Calu3 (cell line): ENCODE measurements around the gene DIP2B. TPM values are rescaled to one million over a fixed set of nuclear protein-coding genes. Genes with fewer than 3 reads are reported as not detected.

Source experiments
- BruUV-seq: library from RNA; stranded (reverse); fragments of 400-500 nt; replicated peaks from 2 replicates; lab custom pipeline; 2021; lab: Mats Ljungman, UMichigan
- CTCF ChIA-PET: fragments of 300-600 bp; sonication (Branson Sonifier 250); formaldehyde crosslinking; loops from one replicate; lab custom pipeline; 2022; ENCODE audit warnings: antibody characterized with exemption; lab: Charles Lee
- DNase-seq: peaks from one replicate; pipeline ENCODE4 v3.0.0; 2022
- H3K27ac Mint-ChIP-seq: one replicate; pipeline ENCODE4 v1.8.0; 2022; ENCODE audit warnings: mixed read lengths; ENCODE audit not compliant: unreplicated experiment
- H3K27me3 Mint-ChIP-seq: one replicate; pipeline ENCODE4 v1.8.0; 2022; ENCODE audit warnings: mixed read lengths; ENCODE audit not compliant: unreplicated experiment
- H3K36me3 Mint-ChIP-seq: one replicate; pipeline ENCODE4 v1.8.0; 2022; ENCODE audit warnings: mild to moderate bottlenecking, moderate library complexity, mixed read lengths; ENCODE audit not compliant: insufficient read depth, unreplicated experiment
- H3K4me1 Mint-ChIP-seq: one replicate; pipeline ENCODE4 v1.8.0; 2022; ENCODE audit warnings: mild to moderate bottlenecking, low read depth, mixed read lengths; ENCODE audit not compliant: unreplicated experiment
- H3K4me3 Mint-ChIP-seq: one replicate; pipeline ENCODE4 v1.8.0; 2022; ENCODE audit warnings: mild to moderate bottlenecking, low read depth, moderate library complexity, mixed read lengths; ENCODE audit not compliant: unreplicated experiment
- H3K9me3 Mint-ChIP-seq: one replicate; pipeline ENCODE4 v1.8.0; 2022; ENCODE audit warnings: low read depth, mixed read lengths; ENCODE audit not compliant: unreplicated experiment
- CTCF ChIP-seq: fragments of 200-600 bp; IDR thresholded peaks from one replicate; pipeline ENCODE4 v1.8.0; 2022; ENCODE audit warnings: antibody characterized with exemption; ENCODE audit not compliant: unreplicated experiment
- intact Hi-C: fragments of 100-400 bp; cut with micrococcal nuclease; formaldehyde crosslinking; loops from one replicate; pipeline ENCODE4 v1.10.0; 2022; ENCODE audit not compliant: unreplicated experiment
- total RNA-seq: library from RNA; stranded (reverse); gene quantifications from 2 replicates; pipeline ENCODE4 v1.2.3, GENCODE V29; 2022

The DIP2B gene
- total RNA-seq, 1 experiment from 2014 or later = 22.8 TPM

DNA sequence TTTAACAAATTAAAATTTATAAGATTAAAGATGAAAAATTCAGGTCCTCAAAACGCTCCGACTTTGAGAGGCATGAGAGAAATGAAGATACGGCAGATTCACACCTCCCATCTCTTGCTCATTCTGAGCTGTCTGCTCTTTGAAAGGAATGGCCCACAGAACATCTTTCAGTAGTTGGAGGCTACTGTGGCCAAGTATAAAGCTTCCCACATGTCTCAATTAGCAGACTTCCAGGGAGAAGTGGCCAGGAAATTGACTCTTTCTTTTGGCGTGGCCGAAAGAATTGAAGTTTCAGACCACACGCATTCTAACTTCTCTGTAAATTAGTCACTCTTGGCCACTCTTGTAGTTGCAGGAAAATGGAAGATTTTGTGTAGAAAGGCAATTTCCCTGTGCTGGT lies 129.2 kb downstream of the DIP2B start:
- Mint-ChIP-seq H3K27ac (no peak overlapping the region), H3K4me3 (no peak overlapping the region), H3K27me3 (no peaks in the 10 kb centered on the region), H3K4me1 (peaks cover 11% of the 10 kb centered on the region), H3K36me3 (peaks cover 17% of the 10 kb centered on the region), H3K9me3 (no peaks in the 10 kb centered on the region)
- no peak for DNase-seq
- BruUV-seq = no TSS peak
- no peak for TF ChIP-seq CTCF
- intact Hi-C loops = no loop called here
- CTCF ChIA-PET = no interaction called here

DNA sequence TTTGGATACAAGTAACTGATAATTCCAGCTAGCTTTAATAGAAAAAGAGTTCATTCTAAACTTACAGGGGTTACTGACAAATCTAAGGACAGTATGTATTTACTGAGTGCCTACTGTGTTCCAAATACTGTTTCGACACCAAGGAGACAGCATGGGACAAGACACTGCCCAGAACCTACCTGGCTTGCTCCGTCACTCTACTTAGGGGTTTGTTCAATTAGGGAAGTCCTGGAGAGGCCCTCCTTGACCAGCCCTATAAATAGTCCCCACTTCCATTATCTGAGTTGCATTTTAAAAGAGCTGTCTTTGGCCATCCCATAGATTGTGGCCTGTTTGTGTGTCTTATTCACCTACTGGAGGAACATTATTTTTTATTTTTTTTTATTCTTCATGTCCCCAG lies 129.6 kb downstream of the DIP2B start:
- Mint-ChIP-seq H3K4me3 (no peak overlapping the region), H3K4me1 (peaks cover 13% of the 10 kb centered on the region), H3K27ac (no peak overlapping the region), H3K27me3 (no peaks in the 10 kb centered on the region), H3K9me3 (no peaks in the 10 kb centered on the region), H3K36me3 (peaks cover 15% of the 10 kb centered on the region)
- DNase-seq = no peak
- no peak for TF ChIP-seq CTCF
- CTCF ChIA-PET = no interaction called here
- intact Hi-C loops = no loop called here
- BruUV-seq = no TSS peak

- no TSS peak for BruUV-seq
- Mint-ChIP-seq H3K27ac (no peak overlapping the region), H3K27me3 (no peaks in the 10 kb centered on the region), H3K36me3 (peaks cover 14% of the 10 kb centered on the region), H3K4me3 (no peak overlapping the region), H3K4me1 (peaks cover 17% of the 10 kb centered on the region), H3K9me3 (no peaks in the 10 kb centered on the region)
- CTCF ChIA-PET = no interaction called here
- DNase-seq = no peak
- no peak for TF ChIP-seq CTCF
- intact Hi-C loops = no loop called here
These were observed 130.6 kb downstream of the DIP2B start for GRCh38 chr12:50635364-50635763.

DNA sequence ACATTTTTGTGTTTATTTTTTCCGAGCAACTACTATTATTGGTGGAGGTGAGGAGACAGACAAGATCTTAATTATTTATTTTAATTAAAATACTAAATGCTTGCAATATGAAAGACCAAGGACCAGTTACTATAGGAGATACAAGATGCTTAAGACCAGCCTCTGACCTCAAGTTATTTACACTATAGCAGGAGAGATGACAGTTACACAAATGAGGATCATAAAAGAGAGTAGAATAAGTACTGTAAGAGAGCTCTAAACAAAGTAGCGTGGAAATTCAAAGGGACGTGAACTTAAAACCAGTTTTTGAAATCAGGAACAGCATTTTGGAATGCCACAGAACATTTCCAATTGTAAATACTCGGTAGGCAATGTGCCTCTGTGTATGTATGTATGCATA lies 131.1 kb downstream of the DIP2B start:
- TF ChIP-seq CTCF = no peak
- no TSS peak for BruUV-seq
- peaks cover 12% of the 10 kb centered on the region for H3K36me3 Mint-ChIP-seq
- no peak for DNase-seq
- peaks cover 17% of the 10 kb centered on the region for H3K4me1 Mint-ChIP-seq
- no peaks in the 10 kb centered on the region for H3K27me3 Mint-ChIP-seq
- H3K27ac Mint-ChIP-seq = no peak overlapping the region
- intact Hi-C loops = no loop called here
- CTCF ChIA-PET = no interaction called here
- no peaks in the 10 kb centered on the region for H3K9me3 Mint-ChIP-seq
- H3K4me3 Mint-ChIP-seq = no peak overlapping the region

- intact Hi-C loops = no loop called here
- H3K27ac Mint-ChIP-seq = no peak overlapping the region
- no peaks in the 10 kb centered on the region for H3K9me3 Mint-ChIP-seq
- no peaks in the 10 kb centered on the region for H3K27me3 Mint-ChIP-seq
- CTCF ChIA-PET = interaction anchor here (0.6 kb wide), 1 partner anchor 74 kb away, joined by 4 read pairs; no protein-coding TSS in a partner anchor
- BruUV-seq = no TSS peak
- no peak for DNase-seq
- no peak overlapping the region for H3K4me3 Mint-ChIP-seq
- peaks cover 5% of the 10 kb centered on the region for H3K36me3 Mint-ChIP-seq
- no peak for TF ChIP-seq CTCF
- H3K4me1 Mint-ChIP-seq = peaks cover 17% of the 10 kb centered on the region
These were observed 131.7 kb downstream of the DIP2B start for GRCh38 chr12:50636505-50636904.
